HL-60 (cell line): ENCODE results near the gene CPT1C.

Source experiments
- DNase-seq, 2 experiments: peaks; one replicate each; pipeline ENCODE4 v3.0.0-alpha.2; 2010 to 2020; ENCODE audit warnings: low read depth in 1 of 2, low spot score in 1 of 2
- H3K27ac ChIP-seq: fragments of 250-450 bp; sonication (Bioruptor Pico); replicated peaks from 2 replicates; pipeline ENCODE4 v1.5.1; 2020; ENCODE audit warnings: mild to moderate bottlenecking, moderate library complexity
- H3K27me3 ChIP-seq: fragments of 250-450 bp; sonication (Bioruptor Pico); 2 replicates; pipeline ENCODE4 v1.5.1; 2021; ENCODE audit warnings: mild to moderate bottlenecking, moderate library complexity; ENCODE audit not compliant: insufficient read depth, poor library complexity, severe bottlenecking
- H3K4me3 ChIP-seq: replicated peaks from 2 replicates; pipeline ENCODE4 v1.5.1; 2011; ENCODE audit warnings: mild to moderate bottlenecking, control low read depth, low read length; ENCODE audit not compliant: insufficient read depth
- GABPA ChIP-seq: IDR thresholded peaks from 2 replicates; pipeline ENCODE4 v1.6.1; 2012; ENCODE audit warnings: low read depth
- POLR2AphosphoS5 ChIP-seq: IDR thresholded peaks from 2 replicates; pipeline ENCODE4 v1.6.1; 2012; ENCODE audit warnings: low read depth
- SPI1 ChIP-seq: IDR thresholded peaks from 2 replicates; pipeline ENCODE4 v1.6.1; 2012; ENCODE audit warnings: low read depth, mild to moderate bottlenecking, borderline replicate concordance
- TF ChIP-seq, protein P1 (sequence below): IDR thresholded peaks from one replicate; pipeline ENCODE4 v1.5.1; 2011; ENCODE audit warnings: low read length, control low read depth, inconsistent platforms; ENCODE audit not compliant: insufficient read depth
- TF ChIP-seq, protein P2 (sequence below): IDR thresholded peaks from 2 replicates; pipeline ENCODE4 v1.6.1; 2012; ENCODE audit warnings: low read depth; ENCODE audit not compliant: insufficient replicate concordance

The CPT1C gene

DNA sequence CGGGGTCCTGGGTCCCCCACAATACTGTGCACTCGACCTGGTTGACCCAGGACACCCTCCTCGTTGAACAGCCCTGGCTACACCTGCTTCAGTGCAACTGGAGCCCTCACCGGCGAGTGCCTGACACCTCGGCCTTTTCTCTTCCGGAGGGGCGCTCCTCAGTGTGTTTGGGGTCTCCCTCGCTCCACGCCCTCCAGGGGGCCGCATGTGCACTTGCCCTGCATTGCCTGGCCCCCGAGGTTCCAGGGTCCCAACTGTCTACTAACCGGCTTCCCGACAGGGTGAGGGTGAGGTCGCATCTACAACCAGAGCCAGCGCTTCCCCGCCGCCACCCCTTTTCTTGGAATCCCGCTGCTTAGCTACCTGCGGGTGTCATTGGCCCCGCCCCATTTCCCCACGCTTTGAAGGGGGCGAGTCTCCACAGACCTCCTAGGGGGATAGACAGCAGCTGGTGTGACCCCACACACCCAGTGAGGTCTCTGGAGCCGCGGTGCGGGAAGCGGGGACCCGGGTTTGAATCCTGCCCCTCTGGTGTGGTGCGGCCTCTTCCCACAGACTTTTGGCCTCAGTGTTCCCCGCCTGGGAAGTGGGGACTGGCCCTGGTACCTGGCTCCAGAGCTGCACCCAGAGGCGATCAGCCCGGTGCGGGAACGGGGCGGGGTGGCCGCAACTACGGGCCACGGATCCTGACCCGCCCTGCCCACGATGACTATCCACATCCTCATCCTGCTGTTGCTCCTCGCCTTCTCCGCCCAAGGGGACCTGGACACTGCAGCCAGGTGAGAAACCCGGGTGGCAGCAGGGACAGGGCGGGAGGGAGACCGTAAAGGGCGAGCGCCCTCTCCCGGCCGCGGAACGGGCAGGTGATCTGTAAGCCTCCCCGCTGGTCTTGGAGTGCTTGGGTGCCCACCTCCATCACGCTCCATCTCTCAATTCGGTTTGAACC, 1.5 kb upstream of the CPT1C start, which contains the start of gene ADM5:
TSS of gene ADM5 (plus strand) at position 462 of the 946 bp plus-strand sequence. CDS start at position 706, 244 bp downstream.
- no peaks in the 10 kb centered on the region for H3K27me3 ChIP-seq
- DNase-seq: no peak
- no peak within 1 kb of the TSS for H3K4me3 ChIP-seq
- H3K27ac ChIP-seq: no peak within 1 kb of the TSS
- TF ChIP-seq, protein P1, sequence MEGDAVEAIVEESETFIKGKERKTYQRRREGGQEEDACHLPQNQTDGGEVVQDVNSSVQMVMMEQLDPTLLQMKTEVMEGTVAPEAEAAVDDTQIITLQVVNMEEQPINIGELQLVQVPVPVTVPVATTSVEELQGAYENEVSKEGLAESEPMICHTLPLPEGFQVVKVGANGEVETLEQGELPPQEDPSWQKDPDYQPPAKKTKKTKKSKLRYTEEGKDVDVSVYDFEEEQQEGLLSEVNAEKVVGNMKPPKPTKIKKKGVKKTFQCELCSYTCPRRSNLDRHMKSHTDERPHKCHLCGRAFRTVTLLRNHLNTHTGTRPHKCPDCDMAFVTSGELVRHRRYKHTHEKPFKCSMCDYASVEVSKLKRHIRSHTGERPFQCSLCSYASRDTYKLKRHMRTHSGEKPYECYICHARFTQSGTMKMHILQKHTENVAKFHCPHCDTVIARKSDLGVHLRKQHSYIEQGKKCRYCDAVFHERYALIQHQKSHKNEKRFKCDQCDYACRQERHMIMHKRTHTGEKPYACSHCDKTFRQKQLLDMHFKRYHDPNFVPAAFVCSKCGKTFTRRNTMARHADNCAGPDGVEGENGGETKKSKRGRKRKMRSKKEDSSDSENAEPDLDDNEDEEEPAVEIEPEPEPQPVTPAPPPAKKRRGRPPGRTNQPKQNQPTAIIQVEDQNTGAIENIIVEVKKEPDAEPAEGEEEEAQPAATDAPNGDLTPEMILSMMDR: no peak
- TF ChIP-seq, protein P2, sequence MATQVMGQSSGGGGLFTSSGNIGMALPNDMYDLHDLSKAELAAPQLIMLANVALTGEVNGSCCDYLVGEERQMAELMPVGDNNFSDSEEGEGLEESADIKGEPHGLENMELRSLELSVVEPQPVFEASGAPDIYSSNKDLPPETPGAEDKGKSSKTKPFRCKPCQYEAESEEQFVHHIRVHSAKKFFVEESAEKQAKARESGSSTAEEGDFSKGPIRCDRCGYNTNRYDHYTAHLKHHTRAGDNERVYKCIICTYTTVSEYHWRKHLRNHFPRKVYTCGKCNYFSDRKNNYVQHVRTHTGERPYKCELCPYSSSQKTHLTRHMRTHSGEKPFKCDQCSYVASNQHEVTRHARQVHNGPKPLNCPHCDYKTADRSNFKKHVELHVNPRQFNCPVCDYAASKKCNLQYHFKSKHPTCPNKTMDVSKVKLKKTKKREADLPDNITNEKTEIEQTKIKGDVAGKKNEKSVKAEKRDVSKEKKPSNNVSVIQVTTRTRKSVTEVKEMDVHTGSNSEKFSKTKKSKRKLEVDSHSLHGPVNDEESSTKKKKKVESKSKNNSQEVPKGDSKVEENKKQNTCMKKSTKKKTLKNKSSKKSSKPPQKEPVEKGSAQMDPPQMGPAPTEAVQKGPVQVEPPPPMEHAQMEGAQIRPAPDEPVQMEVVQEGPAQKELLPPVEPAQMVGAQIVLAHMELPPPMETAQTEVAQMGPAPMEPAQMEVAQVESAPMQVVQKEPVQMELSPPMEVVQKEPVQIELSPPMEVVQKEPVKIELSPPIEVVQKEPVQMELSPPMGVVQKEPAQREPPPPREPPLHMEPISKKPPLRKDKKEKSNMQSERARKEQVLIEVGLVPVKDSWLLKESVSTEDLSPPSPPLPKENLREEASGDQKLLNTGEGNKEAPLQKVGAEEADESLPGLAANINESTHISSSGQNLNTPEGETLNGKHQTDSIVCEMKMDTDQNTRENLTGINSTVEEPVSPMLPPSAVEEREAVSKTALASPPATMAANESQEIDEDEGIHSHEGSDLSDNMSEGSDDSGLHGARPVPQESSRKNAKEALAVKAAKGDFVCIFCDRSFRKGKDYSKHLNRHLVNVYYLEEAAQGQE: no peak
- TF ChIP-seq GABPA (no peak), POLR2AphosphoS5 (peak; percentile 9; the same call in 1 of the 2 replicates), SPI1 (no peak)

DNA sequence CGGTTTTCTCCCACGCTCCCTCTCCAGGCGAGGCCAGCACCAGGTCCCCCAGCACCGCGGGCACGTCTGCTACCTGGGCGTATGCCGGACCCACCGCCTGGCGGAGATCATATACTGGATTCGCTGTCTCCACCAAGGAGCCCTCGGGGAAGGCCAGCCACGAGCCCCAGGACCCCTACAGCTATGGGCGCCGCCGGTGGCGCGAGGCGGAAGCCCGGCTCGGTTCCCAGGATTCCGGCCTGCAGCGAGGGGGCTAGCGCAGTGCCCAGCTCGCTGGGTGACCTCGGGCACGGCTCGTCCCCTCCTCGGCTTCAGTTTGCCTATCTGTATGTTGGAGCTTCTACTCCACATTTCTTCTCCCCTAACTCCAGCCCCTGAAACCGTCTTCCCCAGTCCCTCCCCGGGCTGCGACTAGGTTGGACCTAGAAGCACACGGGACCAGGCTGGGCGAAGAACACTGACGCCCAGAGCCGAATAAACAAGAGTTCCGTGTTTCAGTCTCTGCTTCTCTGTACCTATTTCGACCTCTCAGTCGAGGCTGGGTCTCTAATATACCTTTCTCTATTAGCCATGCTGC, 749 bp upstream of the CPT1C start:
- Histone ChIP-seq H3K27me3 (no peaks in the 10 kb centered on the region), H3K4me3 (no peak overlapping the region), H3K27ac (no peak overlapping the region)
- TF ChIP-seq, protein P1: no peak
- TF ChIP-seq GABPA: no peak
- no peak for TF ChIP-seq POLR2AphosphoS5
- TF ChIP-seq, protein P2: no peak
- TF ChIP-seq SPI1: no peak
- no peak for DNase-seq

GRCh38 chr19:49691243-49692146, 579 bp downstream of the CPT1C start:
- no peak overlapping the region for H3K27ac ChIP-seq
- TF ChIP-seq GABPA: no peak
- TF ChIP-seq POLR2AphosphoS5: no peak
- TF ChIP-seq, protein P2: no peak
- TF ChIP-seq, protein P1: no peak
- no peaks in the 10 kb centered on the region for H3K27me3 ChIP-seq
- no peak for DNase-seq
- no peak overlapping the region for H3K4me3 ChIP-seq
